Lower leg skin (tissue), 3 donors: ENCODE measurements around the gene MCL1.
"Not testable (repeated sequence)": the region's sequence is repeated elsewhere in the genome, so short reads cannot be mapped to it uniquely, and the experiment has no call there.

Experiments used
- POLR2A ChIP-seq, 2 donors: fragments of 450-650 bp; IDR thresholded peaks; one replicate each; pipeline ENCODE4 v1.6.1; 2016 to 2017; ENCODE audit warnings: antibody characterized with exemption in 2 of 2, mild to moderate bottlenecking in 1 of 2, moderate library complexity in 1 of 2
- TF ChIP-seq, protein P1 (sequence below), 3 donors: fragments of 450-650 bp; IDR thresholded peaks; one replicate each; pipeline ENCODE4 v1.5.1; 2016; ENCODE audit warnings: antibody characterized with exemption in 3 of 3, mild to moderate bottlenecking in 3 of 3, moderate library complexity in 2 of 3

DNA sequence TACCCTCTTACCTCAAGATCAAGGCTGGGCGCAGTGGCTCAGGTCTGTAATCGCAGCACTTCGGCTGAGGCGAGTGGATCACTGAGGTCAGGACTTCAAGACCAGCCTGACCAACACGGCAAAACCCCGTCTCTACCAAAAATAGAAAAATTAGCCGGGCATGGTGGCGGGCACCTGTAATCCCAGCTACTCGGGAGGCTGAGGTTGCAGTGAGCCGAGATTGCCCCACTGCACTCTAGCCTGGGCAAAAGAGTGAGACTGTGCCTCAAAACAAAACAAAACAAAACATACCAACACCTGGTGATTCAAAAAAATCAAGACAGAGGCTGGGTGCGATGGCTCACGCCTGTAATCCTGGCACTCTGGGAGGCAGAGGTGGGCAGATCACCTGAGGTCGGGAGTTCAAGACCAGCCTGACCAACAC lies 5.8 kb downstream of the MCL1 start:
- TF ChIP-seq, protein P1, sequence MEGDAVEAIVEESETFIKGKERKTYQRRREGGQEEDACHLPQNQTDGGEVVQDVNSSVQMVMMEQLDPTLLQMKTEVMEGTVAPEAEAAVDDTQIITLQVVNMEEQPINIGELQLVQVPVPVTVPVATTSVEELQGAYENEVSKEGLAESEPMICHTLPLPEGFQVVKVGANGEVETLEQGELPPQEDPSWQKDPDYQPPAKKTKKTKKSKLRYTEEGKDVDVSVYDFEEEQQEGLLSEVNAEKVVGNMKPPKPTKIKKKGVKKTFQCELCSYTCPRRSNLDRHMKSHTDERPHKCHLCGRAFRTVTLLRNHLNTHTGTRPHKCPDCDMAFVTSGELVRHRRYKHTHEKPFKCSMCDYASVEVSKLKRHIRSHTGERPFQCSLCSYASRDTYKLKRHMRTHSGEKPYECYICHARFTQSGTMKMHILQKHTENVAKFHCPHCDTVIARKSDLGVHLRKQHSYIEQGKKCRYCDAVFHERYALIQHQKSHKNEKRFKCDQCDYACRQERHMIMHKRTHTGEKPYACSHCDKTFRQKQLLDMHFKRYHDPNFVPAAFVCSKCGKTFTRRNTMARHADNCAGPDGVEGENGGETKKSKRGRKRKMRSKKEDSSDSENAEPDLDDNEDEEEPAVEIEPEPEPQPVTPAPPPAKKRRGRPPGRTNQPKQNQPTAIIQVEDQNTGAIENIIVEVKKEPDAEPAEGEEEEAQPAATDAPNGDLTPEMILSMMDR (IDR thresholded peaks at IDR 0.05) = not testable (repeated sequence)
- not testable (repeated sequence) for TF ChIP-seq POLR2A (IDR thresholded peaks at IDR 0.05)
